SK-N-MC (cell line): ENCODE measurements around the gene HSD17B10.
"Not testable (repeated sequence)": the region's sequence is repeated elsewhere in the genome, so short reads cannot be mapped to it uniquely, and the experiment has no call there.

Experiments used
- DNase-seq: peaks from one replicate; pipeline ENCODE4 v3.0.0-alpha.2; 2011; ENCODE audit warnings: low read depth, low spot score
- H3K27ac ChIP-seq: fragments of 200-600 bp; sonication (generic); 2 replicates; pipeline ENCODE4 v1.5.1; 2016; ENCODE audit warnings: mixed run types
- H3K36me3 ChIP-seq: fragments of 200-600 bp; sonication (generic); 2 replicates; pipeline ENCODE4 v1.6.1; 2017; ENCODE audit warnings: antibody characterized with exemption, low read length, mixed read lengths; ENCODE audit not compliant: insufficient read depth
- H3K4me3 ChIP-seq: fragments of 200-600 bp; sonication (generic); 2 replicates; pipeline ENCODE4 v1.5.1; 2016
- H3K9ac ChIP-seq: fragments of 200-600 bp; sonication (generic); 2 replicates; pipeline ENCODE4 v1.8.0; 2017; ENCODE audit warnings: mixed run types, mixed read lengths; ENCODE audit not compliant: insufficient read length
- H3K9me3 ChIP-seq: fragments of 200-600 bp; sonication (generic); 2 replicates; pipeline ENCODE4 v1.6.1; 2017; ENCODE audit warnings: low read depth, mild to moderate bottlenecking, antibody characterized with exemption, low read length, moderate library complexity, mixed read lengths
- EZH2 ChIP-seq: fragments of 200-600 bp; sonication (generic); IDR thresholded peaks from one replicate; pipeline ENCODE4 v1.6.1; 2017; ENCODE audit warnings: antibody characterized with exemption
- FOXP2 ChIP-seq: optimal IDR thresholded peaks from 2 replicates; pipeline ENCODE3; 2011; ENCODE audit warnings: mild to moderate bottlenecking, moderate library complexity; ENCODE audit not compliant: insufficient read depth; ENCODE audit errors: extremely low read length, control extremely low read depth
- POLR2AphosphoS5 ChIP-seq: IDR thresholded peaks from 2 replicates; pipeline ENCODE4 v1.6.1; 2012; ENCODE audit warnings: mild to moderate bottlenecking, low read depth, low read length, borderline replicate concordance

HSD17B10 gene

DNA sequence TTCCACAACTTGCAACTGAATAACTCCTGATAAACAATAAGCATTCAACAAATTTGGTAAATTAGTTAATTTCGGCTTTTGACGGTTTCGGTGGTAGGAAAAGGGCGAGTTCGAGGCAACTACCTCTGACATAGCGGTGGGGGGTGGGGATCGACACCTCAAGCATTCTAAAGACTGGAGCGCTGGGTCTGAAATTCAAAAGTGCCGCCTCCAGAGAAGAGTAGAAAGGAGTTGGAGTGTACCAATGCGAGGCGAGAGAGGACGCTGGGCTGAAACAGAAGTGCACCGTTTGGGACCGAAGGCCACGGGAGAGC, 12.4 kb downstream of the HSD17B10 start:
- TF ChIP-seq FOXP2 (no peak), POLR2AphosphoS5 (no peak), EZH2 (no peak)
- H3K36me3 ChIP-seq: peaks cover 24% of the 10 kb centered on the region
- DNase-seq: no peak

DNA sequence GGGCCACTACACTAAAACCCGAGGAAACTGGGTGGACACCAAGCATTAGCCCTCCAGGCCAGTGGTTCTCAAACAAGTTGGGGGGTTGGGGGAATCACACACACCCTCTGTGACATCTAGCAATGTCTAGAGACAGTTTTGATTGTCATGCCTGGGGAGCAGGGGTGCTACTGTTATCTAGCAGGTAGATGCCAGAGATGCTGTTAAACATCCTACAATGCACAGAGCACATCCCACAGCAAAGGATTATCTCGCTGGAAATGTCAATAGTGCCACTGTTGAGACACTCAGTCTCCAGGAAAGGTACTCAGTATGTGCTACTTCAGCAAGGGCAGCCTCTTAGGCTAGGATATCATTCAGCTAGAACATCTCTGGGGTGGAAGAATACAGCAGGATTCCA, 13.0 kb downstream of the HSD17B10 start:
- no peak for TF ChIP-seq POLR2AphosphoS5
- no peak for TF ChIP-seq FOXP2
- TF ChIP-seq EZH2: no peak
- H3K36me3 ChIP-seq: peaks cover 24% of the 10 kb centered on the region
- H3K27ac ChIP-seq: no peak overlapping the region
- H3K4me3 ChIP-seq: peak overlapping the region; percentile 84
- no peaks in the 10 kb centered on the region for H3K9me3 ChIP-seq
- peak overlapping the region; percentile 99 for H3K9ac ChIP-seq
- no peak for DNase-seq

More for the DNA sequence above, 12.4 kb downstream of the HSD17B10 start:
- H3K4me3 ChIP-seq: peak overlapping the region; percentile 84
- no peaks in the 10 kb centered on the region for H3K9me3 ChIP-seq
- peak overlapping the region; percentile 99 for H3K9ac ChIP-seq
- H3K27ac ChIP-seq: peak overlapping the region; percentile 98

DNA sequence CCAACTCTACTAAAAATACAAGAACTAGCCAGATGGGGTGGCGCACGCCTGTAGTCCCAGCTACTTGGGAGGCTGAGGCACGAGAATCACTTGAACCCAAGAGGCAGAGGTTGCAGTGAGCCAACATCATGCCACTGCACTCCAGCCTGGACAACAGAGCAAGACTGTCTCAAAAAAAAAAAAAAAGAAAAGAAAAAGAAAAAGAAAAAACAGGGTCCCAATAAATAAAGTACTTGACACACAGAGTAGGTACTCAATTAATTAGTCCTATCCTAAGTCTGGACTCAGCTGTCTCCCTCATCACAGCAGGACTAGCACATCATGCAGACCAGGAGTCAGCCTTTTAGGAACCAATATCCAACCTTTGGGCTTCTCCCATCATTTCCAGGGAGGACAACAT, 13.8 kb downstream of the HSD17B10 start:
- not testable (repeated sequence) for H3K4me3 ChIP-seq, DNase-seq, H3K27ac ChIP-seq, H3K9me3 ChIP-seq, H3K9ac ChIP-seq
- peaks cover 24% of the 10 kb centered on the region for H3K36me3 ChIP-seq

DNA sequence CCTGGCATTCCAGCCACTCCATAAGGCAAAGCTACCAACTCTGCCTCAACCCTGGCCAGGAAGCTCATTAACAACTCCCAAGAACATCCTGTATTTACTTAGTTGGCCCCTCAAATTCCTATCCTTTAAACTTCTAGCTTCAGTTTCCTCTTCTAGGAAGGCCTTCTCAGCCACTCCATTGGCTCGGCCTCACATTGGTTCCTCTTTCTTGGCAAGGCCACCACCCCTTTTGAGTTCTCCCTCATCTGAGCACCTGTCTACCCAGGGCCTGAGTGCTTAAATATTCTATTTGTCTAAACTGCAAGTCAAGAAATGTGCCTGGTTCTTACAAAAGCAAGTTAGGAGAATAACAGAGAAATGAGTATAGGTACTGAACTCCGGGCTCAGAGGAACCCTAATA, 21.7 kb downstream of the HSD17B10 start:
- H3K4me3 ChIP-seq: no peak overlapping the region
- peaks cover 76% of the 10 kb centered on the region for H3K36me3 ChIP-seq
- H3K27ac ChIP-seq: no peak overlapping the region
- TF ChIP-seq POLR2AphosphoS5 (no peak), FOXP2 (no peak), EZH2 (no peak)
- DNase-seq: no peak
- no peak overlapping the region for H3K9ac ChIP-seq
- H3K9me3 ChIP-seq: no peaks in the 10 kb centered on the region

DNA sequence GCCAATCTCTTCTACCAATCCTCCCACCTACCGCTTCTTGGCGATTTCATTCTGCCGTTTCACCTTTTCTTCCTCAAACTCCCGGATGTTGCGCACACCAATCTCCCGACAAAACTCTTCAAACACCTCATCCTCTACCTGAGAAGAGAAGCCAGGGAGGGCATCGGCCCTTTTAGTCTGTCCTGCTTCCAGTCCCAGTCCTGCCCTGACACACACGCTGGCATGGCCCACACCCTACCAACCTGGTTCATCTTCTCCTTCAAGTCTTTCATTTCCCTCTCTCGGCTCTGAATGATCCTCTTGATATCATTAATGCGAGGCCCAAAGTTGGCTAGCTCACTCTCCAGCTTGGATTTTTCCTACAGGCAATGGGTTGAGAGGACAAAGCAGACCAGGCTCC, 30.6 kb downstream of the HSD17B10 start:
- H3K36me3 ChIP-seq: peaks cover 86% of the 10 kb centered on the region
- no peak for DNase-seq
- no peak overlapping the region for H3K4me3 ChIP-seq
- no peak overlapping the region for H3K9ac ChIP-seq
- no peaks in the 10 kb centered on the region for H3K9me3 ChIP-seq
- TF ChIP-seq FOXP2 (no peak), POLR2AphosphoS5 (no peak), EZH2 (no peak)
- no peak overlapping the region for H3K27ac ChIP-seq

DNA sequence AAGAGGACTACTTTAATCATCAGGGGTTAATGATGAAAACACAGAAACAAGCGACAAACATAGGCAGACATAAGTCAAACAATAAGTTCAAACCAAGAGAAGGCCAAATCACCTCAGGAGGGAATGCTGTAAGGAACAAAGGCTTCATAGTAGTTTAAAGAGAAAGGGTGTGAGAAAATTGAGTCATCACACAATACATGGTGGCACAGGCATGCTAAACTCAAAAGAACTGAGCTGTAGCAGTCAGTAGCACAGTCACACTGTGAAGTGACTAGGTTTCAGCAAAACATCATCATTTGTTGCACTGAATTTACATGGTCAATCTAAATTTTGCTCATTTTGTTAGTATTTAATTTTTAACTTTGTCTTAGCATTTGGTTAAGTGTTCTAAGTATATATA, 36.0 kb downstream of the HSD17B10 start:
- no peak overlapping the region for H3K4me3 ChIP-seq
- H3K9me3 ChIP-seq: no peaks in the 10 kb centered on the region
- no peak for DNase-seq
- H3K36me3 ChIP-seq: peaks cover 73% of the 10 kb centered on the region
- TF ChIP-seq POLR2AphosphoS5 (no peak), FOXP2 (no peak), EZH2 (no peak)
- H3K9ac ChIP-seq: no peak overlapping the region
- no peak overlapping the region for H3K27ac ChIP-seq

DNA sequence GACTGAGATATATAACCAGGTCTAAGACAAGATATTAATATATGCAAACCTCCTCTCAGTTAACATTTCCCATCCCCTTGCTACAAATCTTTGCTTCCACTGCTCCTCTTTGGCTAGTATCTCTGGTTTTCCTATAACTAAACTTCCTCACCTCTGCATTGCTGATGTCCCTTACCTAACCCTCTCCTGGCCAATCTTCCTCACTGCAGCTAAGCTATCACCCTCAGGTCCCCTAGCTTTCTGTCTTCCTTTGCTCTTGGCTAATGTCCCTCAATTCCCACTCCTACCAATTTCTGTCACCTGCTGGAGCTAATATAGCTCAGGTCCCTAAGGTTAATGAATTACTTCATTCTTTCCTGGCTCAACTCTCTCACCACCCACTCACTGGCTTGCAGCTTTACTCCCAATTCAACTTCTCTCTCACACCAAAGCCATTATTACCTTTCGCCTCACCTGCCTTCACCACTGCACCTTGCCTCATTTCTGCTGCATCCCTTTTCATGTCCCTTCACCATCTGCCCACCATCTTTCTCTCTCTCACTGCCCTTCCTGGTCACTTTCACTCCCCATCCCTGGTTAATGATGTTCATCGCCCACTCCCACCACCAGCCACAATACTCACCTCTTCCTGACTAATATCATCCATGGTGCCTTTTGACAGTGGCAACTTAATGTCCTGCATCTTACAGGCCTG, 38.4 kb downstream of the HSD17B10 start:
- Histone ChIP-seq H3K27ac (no peak overlapping the region), H3K9me3 (no peaks in the 10 kb centered on the region), H3K4me3 (no peak overlapping the region), H3K9ac (no peak overlapping the region), H3K36me3 (peaks cover 68% of the 10 kb centered on the region)
- TF ChIP-seq FOXP2 (no peak), POLR2AphosphoS5 (no peak), EZH2 (no peak)
- DNase-seq: no peak

DNA sequence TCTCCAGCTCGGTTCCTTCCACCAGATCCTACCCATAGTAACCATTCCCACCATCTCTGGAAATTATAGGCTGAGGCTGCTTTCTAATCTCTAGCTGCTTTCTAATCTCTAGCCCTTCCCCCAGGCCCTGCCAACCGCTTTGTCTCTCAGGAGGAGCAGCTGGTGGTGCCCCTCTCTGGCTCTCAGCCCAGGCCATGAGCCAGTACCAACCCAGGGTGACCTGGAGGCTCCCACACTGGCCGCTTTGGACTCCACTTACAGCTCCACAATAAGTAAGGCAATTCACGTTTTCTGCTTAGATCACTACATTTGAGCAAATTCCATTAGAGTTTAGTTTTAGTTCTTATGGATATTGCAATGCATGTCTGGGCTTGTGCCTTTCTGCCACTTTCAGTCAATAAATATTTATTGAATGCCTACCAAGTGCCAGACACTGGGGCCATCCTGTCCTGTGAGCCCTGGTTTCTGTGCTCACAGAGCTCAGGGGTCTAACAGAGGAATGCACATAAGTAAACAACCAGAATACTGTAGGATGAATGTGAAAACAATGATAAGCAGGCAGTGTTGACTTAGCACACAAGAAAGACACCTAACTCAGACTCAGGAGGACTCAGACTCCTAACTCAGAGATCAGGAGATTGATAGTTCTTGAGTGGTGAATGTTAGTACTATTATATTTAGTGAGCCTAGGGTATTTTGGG, 50.6 kb downstream of the HSD17B10 start:
- Histone ChIP-seq H3K36me3 (peaks cover 84% of the 10 kb centered on the region), H3K27ac (no peak overlapping the region), H3K4me3 (no peak overlapping the region), H3K9ac (no peak overlapping the region), H3K9me3 (no peaks in the 10 kb centered on the region)
- TF ChIP-seq POLR2AphosphoS5 (no peak), EZH2 (no peak), FOXP2 (no peak)
- no peak for DNase-seq
